ENCODE measurements around the gene TRHDE.

TRHDE gene

DNA sequence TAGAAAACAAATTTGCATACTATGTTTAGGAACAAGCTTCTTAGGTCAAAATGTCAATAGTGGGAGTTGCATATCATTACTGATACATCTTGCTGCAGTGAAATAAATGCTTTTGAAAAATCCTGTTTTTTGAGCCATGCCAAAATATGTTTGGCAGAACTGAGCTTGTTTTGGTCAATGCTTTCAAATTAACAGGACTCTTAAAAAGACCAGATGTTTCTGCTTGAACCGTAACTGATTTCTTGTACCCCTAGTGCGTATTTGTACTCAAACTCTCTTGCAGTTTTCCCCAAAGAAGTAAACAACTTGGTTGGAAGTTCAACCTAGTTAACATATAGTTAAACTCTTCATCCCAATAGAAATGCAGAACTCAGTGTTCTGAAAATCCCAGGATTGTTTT is 3.4 kb downstream of the TRHDE start:
- no peak for DNase-seq

DNA sequence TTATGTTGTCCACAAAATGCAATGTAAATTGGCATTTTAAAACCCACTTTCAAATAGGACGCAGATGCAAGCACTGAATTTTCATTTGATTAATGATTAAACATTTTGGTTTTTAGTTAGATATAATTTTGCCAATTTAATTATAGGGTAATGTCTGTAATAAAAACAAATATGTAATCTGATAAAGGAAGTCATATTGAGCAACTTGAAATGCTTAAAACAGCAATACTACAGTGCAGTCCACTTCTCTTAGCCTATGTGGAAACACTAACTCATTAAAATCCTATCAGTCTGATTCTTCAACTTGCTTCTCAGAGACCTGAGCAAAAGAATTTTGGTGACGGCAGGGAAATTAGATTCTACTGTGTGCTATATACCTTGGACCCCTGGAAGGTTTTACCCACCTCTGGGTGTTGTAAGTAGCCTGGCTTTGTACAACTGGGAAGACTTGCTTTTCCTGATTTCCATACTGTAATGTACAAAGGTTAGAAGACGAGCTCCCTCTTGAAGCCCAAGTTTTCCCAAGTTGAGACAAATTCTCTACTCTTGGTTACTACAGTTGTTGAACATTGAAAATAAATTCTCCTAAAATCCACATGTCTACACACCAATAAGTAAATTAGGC is 4.1 kb downstream of the TRHDE start:
- DNase-seq, result no peak

DNA sequence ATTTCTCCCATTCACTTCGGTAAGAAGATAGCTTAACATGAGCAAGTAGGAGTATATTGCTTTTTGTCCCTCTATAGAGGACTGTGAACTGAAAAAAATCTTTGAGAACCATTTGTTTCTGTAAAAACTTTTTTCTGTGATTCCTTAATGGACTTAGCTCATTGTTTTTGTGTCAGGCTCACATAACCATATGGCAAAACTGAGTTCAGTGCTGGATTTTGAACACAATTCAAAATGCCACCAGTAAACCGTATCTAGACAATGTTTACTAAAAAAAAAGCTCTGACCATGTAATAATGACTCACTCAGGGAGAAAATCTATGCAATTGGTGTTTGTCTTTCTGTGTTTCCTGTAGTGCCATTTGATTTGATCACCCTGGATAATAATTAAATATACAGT is 5.2 kb downstream of the TRHDE start:
- DNase-seq, result no peak

DNA sequence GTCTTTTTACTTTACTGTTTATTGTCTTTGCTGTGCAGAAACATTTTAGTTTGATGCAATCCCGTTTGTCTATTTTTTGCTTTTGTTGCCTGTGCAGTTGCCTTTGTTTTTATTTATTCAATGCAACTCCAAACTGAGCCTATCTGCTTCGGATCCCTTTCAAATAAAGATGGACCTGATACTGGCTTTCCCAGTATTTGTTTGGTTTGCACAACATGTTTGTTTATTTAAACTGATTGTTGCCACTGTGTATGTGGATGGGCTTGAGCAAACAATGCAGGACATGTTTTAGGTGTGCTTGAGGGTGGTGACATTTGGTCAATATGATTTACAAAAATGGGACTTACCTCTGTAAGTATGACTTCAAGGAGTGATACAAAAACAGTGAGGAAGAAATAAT is 6.7 kb downstream of the TRHDE start:
- DNase-seq, result no peak

DNA sequence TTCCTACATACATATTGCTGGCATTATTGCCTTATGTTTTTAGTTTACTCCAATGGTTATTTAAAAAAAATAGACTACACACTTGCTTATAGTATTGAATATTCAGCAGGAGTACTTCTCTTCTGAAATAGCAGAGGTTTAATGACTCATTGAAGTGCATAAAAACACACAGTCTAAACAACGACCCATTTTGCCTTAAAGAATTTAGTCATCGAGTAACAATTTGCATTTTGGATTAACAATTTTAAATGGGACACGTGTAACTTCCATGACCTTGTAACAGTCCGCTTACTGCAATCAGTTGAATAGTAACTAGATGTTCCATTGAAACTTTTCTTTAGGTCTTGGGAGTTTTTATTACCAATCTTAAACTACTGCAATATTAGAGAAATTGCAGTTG is 9.0 kb downstream of the TRHDE start:
- no peak for DNase-seq

DNA sequence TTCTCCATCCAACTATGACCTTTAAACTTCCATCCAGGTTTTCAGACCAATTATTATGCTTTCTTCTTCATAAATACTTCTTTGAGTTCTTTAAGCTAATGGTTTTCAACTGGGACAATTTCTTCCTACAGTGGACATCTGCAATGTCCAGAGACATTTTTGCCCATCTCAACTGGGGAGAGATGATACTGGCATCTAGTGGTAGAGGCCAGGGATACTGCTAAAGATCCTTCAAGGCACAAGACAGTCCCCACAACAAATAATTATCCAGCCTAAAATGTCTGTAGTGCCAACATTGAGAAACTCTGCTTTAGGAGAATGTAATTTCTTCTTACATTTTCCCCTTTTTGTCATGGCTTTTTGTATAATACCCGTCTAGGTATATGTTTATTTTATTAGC is 10.6 kb downstream of the TRHDE start:
- no peak for DNase-seq

DNA sequence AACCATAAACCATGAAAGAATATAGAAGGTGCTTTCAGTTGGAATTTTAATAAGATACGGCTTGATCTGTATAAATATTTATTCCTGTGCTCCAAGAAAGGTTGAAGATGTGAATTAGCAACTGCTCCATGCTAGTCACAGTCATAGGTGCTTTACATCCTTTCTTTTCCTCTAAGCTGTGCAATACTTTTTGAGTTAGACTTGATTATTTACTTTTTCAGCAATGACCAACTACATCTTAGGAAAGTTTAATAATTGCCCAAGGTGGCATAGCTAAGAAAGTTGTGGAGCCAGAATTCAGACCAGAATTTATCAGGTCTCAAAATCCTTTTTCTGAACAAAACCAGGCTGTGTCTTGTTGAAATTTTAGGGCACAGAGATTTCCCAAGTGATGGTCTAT is 13.7 kb downstream of the TRHDE start:
- DNase-seq, result no peak

DNA sequence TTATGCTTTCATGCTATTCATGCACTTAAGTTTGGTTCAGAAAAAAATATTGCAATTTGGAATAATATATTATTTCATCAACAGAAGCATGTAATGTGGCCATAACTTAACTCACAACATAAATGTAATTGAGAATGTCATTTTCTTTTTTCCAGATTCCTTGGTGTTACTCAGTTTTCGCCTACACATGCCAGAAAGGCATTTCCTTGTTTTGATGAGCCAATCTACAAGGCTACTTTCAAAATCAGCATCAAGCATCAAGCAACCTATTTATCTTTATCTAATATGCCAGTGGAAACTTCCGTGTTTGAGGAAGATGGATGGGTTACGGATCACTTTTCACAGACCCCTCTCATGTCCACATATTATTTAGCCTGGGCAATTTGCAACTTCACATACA is 14.4 kb downstream of the TRHDE start:
- DNase-seq, result no peak

DNA sequence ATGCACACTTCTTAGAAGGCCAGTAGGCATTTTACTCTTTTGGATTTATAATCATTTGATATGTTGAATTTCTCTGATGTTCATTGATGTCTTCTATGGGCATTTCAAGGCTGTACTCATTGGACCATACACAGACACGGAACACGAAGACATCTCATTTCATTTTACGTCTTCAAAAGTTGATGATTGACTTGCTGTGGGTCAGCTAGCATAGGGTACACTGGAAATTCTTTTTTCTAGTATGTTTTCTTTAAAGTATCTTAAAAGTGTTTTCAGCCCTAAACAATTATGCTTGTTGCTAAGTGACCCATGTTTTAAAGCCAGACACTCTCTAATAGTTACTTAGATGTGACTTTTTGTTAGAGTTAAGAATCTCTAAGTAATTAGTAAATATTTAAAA is 16.3 kb downstream of the TRHDE start:
- no peak for DNase-seq

DNA sequence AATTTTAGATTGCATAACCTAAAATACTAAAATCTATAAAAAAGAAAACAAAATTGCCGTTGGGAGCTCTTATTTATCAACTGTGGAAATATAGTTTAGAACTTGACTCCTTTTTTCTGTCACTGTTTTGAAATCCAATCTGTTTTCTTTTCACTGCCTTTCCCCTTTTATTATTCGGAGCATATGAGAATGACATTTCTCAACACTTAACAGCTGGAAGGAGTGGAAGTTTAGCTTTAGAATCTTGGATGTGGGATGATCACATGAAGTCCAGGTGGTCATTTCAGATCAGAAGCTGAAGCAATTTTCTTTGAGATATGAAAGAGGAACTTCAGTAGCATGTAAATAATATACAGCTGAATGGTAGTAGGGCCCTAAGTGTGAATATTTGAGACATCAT is 16.7 kb downstream of the TRHDE start:
- DNase-seq, result no peak

DNA sequence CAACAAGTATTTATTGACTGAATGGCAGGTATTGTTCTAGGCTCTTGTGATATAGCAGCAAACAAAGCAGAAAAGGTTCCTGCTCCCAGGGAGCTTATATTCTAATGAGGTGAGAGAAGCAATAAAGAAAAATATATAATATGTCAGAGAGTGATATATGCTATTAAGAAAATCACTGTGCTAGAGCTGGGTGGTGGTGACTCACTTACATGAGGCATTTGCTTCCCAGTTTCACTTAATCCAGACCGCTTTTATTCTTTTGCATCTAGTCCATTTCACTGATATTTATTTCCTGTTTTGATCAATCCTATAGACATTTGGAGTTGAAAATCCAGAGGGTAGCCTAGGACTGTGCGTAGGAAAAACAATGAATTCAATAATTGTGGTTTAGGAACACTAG is 17.5 kb downstream of the TRHDE start:
- no peak for DNase-seq

DNA sequence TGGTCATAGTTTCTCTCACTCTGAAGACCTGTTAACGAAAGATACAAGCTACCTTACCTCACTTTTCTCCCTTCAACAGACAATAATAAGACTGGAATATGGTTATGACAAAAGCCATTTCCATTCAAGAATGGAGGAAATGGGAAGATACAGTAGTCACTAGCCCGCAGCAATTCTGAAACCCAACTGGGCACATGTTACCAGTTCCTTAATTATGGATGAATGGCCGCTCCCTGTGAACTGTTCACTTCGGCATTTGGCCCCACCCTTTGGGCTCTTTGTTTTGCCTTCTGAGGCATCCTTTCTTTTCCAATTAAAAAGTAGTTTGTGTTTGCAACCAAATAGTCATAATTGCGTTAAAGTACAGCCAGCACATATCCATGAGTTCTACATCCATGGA is 19.0 kb downstream of the TRHDE start:
- no peak for DNase-seq

DNA sequence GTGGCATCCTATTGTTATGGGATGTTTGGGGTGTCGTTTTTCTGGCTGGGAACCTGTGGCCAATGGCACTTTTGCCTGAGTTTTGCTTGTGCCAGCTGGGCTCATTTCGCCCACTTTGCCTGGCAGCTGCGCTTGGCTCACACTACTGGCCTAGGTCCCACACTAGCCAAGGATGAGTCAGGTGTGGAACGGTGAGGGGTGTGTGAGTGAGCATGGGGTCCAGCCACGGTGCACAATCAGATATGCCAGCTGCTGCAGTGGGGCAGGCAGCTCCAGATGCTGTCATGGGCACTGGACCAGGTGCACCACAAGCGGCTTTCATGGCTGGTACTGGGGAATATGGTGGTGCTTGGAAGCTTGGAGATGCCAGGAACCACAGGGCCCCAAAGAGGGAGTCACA is 21.5 kb downstream of the TRHDE start:
- DNase-seq, result no peak

DNA sequence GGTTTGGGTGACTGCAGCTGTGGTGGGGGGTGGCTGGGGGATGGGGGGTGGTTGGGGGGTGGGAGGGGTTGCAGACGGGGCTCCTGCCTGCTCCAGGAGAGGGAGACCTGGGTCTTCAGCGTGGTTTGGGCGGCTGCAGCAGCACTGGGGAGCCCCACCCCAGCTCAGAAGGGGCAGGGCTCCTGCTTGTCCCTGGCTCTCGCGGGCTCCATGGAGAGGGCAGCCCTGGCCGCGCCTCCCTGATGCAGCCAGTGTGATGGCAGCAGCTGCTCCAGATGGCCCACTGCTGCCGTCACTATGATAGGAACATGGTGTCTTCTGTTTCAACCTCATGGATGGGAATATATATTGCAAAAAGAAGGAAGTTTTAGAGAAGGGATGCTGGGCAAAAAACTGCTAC is 22.9 kb downstream of the TRHDE start:
- DNase-seq, result no peak

DNA sequence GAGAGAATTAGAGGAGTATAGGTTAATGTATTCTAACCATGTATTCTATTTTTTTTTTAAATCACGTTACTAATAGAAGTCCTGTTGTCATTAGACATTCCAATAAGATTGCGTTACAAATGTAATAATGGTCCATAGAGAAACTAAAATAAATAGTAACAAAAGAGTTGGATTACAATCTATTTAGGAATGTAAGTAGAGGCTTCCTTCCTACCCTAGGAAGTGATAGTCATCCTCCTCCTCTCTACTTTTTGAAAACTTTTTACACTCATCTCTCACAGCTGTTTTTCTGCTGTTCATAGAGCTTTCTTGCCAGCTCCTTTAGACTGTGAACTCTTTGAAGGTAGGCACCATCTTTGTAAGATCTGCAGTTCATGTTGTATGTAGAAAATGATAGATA is 23.6 kb downstream of the TRHDE start:
- DNase-seq, result no peak

DNA sequence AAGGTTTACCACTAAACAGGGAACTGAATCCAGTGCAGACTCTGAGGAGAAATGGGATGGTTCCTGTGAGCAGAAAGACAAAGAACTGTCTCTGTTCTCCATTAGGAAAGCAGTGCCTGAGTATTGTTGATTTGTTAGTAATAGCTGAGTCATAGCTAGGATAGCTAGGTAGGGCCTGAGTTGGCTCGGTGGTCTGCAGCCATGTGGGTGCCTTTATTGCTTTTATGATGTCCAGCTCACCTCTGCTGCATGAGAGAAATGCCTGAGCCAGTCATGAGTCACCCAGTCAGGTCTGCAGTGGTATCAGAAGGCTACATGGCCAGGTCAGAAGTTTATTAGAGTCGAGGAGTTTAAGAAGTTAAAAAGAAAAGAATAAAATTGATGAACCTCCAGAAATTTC is 24.2 kb downstream of the TRHDE start:
- DNase-seq, result no peak

DNA sequence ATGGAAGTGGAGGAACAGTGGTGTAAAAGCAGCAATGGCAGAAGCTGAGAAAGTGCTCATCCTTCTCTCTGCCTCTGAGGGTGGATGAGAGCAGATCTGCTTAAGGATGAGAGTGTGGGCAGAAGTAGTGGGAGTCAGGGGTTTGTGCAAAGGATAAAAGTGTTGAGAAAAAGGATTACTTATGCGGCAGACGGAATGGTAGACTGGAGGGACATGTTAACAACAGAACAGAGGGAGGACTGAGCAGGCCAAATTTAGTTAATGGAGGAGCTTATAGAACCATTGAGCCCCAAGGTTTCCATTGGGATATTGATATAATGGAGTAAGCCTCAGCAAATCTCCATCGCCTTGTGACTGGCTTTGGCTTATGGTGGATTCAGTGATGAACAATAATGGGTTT is 25.5 kb downstream of the TRHDE start:
- DNase-seq, result no peak

DNA sequence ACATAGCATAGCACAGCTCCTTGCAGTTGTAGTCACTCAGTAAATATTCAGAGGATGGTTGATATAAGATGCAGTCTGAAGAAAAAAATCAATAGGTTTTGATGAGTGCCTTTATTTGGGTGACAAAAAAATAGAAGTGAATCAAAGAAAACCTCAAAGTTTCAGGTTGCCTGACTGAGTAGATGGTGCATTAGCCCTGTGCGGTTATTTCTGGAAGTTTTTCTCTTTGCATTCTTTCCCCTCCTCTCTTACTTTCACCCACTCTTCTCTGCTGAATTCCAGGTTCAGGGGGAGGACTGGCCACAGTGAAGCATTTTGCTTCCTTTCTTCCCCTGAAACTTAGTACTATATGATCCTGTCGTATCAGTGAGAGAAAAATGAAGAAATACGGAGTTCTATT is 28.6 kb downstream of the TRHDE start:
- DNase-seq, result no peak

DNA sequence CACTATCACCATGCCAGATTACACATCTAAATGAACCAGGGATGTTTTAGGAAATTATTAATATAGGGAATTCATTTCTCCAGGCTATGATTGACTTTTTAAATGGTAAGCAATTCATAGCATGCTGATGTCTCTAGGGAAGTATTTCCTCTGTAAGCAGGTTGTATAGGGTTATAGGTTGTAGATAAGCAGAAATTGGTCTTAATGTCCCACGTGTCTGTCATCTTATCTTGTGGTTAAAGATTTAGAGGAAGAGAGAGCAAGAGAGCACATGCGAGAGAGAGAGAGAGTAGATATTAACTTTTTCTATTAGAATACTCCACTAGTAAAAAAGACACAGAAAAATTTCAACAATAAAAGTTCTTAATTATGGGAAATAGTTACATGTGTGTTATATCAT is 32.6 kb downstream of the TRHDE start:
- no peak for DNase-seq

DNA sequence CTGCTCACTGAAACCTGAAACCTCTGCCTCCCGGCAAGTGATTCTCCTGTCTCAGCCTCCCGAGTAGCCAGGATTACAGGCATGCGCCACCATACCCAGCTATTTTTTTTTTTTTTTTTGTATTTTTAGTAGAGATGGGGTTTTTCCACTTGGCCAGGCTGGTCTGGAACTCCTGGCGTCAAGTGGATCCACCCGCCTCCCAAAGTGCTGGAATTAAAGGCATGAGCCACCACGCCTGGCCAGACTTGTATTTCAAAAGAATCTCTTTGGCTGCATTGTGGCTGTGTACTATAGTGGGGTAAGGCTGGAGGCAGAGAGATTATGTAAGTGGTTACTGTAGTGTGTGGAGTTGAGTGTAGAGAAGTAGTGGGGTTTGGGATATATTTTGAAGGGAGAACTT is 35.1 kb downstream of the TRHDE start:
- DNase-seq, result no peak

DNA sequence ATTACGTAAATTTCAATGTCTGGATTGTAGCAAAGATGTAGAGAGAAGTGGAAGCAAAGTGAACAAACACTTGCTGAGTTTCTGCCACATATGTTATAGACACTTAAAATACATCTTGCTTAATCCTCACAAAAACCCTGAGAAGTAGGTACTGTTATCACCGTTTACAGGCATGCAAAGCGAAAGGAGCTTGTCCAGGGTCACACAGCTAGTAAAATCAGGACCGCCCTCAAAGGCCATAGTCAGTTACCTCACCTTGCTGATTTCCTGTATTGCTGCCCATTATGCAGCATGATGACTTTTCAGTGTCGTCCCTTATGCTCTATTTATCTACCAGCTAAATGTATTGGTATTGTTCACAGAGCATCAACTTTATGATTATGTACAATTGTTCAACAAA is 39.8 kb downstream of the TRHDE start:
- no peak for DNase-seq

DNA sequence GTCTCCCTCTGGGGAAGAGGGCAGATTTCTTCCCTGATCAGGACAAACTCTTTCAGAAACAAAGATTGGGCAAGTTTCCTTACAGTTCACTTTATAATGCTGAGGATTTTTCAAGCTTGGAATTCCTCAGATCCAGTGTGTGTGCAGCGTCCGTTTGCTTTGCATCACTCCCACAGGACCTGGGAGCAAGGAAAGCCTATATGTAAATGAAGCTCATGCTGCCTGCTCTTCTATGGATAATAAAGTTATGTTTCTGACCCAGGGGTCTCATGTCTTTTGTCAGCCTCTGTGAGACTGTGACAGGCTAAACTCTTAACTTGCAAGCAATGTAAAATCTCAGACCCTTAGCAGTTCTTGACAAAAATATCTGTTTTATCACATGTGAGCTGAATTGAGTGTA is 41.6 kb downstream of the TRHDE start:
- DNase-seq, result no peak

DNA sequence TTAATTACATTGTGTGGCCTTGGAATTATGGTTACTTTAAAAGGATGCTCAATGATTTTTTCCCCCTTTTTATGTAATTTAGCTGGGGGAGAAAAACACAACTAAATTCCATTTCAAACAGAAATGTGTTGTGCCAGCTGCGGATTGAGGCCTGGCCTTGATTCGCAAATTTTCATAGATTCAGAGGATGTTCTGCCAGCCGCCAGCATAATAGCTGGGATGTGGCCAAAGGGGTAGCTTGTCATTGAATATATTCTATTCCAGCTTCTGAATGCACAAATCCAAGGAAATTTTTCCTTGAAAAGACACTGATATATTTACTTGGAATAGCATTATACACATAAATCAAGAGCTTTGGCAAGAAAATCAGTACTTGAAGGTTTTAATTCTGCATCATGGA is 43.7 kb downstream of the TRHDE start:
- no peak for DNase-seq

DNA sequence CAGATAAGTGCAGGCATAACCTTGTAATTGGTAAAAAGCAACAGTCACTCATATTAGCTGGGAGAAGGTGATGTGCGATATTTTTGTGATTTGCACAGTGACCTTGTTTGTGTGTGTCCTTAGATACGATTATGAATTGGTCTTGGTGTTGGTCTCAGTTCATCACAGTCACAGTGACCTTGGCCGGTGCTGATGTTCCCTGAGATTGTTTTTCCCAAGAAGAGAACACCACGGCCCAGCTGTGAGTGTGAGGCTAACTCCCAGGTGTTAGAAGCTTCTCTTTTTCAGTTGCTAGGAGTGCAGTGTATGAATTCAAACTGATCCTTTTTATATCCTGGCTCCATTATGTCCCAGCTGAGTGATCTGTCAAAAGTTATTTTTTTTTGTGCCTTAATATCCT is 46.2 kb downstream of the TRHDE start:
- no peak for DNase-seq

DNA sequence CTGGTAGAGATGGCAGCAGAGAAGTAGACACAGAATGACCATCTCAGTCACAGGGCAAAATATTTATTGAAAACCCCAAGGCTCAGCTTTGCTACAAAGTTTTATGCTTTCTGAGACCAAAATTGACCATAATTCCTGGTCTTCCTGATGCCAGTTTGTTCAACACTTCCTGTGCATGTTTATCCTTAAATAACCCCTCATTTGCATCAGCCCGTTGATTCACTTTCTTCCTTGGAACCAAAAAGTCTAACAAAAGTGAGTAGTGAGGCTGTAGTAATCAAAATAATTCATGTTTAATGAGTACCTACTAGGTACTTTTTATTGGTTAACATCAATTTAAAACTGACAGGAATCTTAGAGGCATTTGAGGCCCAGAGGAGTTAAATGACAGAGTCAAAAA is 51.7 kb downstream of the TRHDE start:
- no peak for DNase-seq

DNA sequence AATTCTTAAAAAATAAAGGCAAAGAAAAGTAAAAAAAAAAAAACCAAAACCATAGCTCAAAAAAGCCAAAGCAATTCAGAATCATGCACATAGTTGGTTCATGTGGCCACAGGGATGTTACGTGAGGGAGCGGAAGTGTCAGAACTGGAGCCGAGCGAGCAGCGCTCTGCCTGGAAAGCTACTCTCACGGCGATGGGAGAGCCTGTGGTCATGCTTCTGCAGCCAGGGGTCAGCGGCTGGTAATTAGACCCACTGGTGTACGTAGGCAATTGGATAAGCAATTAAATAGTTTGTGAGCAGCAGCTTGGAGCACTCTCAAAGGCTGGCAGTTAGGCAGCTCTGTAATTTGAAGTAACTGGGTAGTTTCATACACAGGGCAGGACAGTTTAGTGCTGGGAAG is 58.1 kb downstream of the TRHDE start:
- no peak for DNase-seq
